K562 (cell line): ENCODE measurements around the gene UQCRFS1. TPM values are rescaled to one million over a fixed set of nuclear protein-coding genes. Genes with fewer than 3 reads are reported as not detected.
A peak's percentile ranks its signal among the peaks of the same experiment; 100 is the strongest.

ENCODE experiments used
- ATAC-seq: fragments of 200-7000 bp; cut with Tn5 transposase; 3 replicates; pipeline ENCODE4 v1.9.1; 2020; ENCODE audit warnings: moderate library complexity
- BruUV-seq: library from RNA; stranded (reverse); fragments of 400-500 nt; replicated peaks from 2 replicates; lab custom pipeline; 2021; lab: Mats Ljungman, UMichigan
- CTCF ChIA-PET: fragments of 300-600 bp; formaldehyde crosslinking; extraction: SDS; loops from one replicate; lab custom pipeline; 2021; ENCODE audit warnings: low intra/inter-chr PET ratio; lab: Yijun Ruan, JAX
- POLR2A ChIA-PET: fragments of 300-600, 350-650 bp; sonication (Branson Sonifier 250); formaldehyde crosslinking; extraction: SDS; loops from one replicate; lab custom pipeline; 2021; ENCODE audit warnings: antibody characterized with exemption, inconsistent platforms; lab: Yijun Ruan, JAX
- DNase-seq, 4 experiments: peaks; one replicate each; pipeline versions ENCODE4 v3.0.0 to v3.0.0-alpha.2; 2011 to 2018; ENCODE audit warnings: low spot score in 3 of 4, mixed read lengths in 3 of 4; ENCODE audit errors: extremely low read depth in 1 of 4
- FAIRE-seq: peaks from 2 replicates; lab custom pipeline; 2011; peaks lifted over from hg19 to GRCh38; lab: Jason Lieb, UNC
- H2AFZ ChIP-seq: 2 replicates; pipeline ENCODE4 v1.6.0; 2011; ENCODE audit warnings: low read depth, low read length, control low read depth, inconsistent platforms
- H3K27ac ChIP-seq: fragments of 200-600 bp; 3 replicates; pipeline ENCODE4 v1.8.0; 2011; ENCODE audit warnings: low read depth, mild to moderate bottlenecking, control low read depth, inconsistent platforms, low read length, moderate library complexity, mixed read lengths; ENCODE audit errors: extremely low read depth
- H3K27me3 ChIP-seq, 2 experiments: fragments of 300-600 bp in 1 of 2; 2 replicates in 1 of 2; 3 replicates in 1 of 2; pipeline versions ENCODE4 v1.6.0 to v1.8.0; 2011; ENCODE audit warnings: inconsistent platforms in 2 of 2, low read length in 2 of 2, mild to moderate bottlenecking in 1 of 2, mixed read lengths in 1 of 2, moderate library complexity in 1 of 2; ENCODE audit not compliant: control insufficient read depth in 2 of 2, insufficient read depth in 2 of 2
- H3K36me3 ChIP-seq: fragments of 300-600 bp; 3 replicates; pipeline ENCODE4 v1.8.0; 2011; ENCODE audit warnings: mild to moderate bottlenecking, low read length, inconsistent platforms; ENCODE audit not compliant: control insufficient read depth, insufficient read depth
- H3K4me1 ChIP-seq, 2 experiments: fragments of 200-600 bp in 1 of 2; replicated peaks in 1 of 2; 2 replicates in 1 of 2; 3 replicates in 1 of 2; pipeline versions ENCODE4 v1.5.1 to v1.8.0; 2011; ENCODE audit warnings: inconsistent platforms in 2 of 2, low read length in 2 of 2, mild to moderate bottlenecking in 1 of 2, mixed read lengths in 1 of 2, moderate library complexity in 1 of 2; ENCODE audit not compliant: control insufficient read depth in 2 of 2, insufficient read depth in 2 of 2
- H3K4me2 ChIP-seq: 2 replicates; pipeline ENCODE4 v1.6.1; 2011; ENCODE audit warnings: low read length, control low read depth, inconsistent platforms, mixed read lengths; ENCODE audit not compliant: insufficient read depth
- H3K4me3 ChIP-seq: fragments of 200-600 bp; sonication (generic), shearing (Covaris generic); 2 replicates; pipeline ENCODE4 v1.5.1; 2016; ENCODE audit warnings: control low read depth, inconsistent platforms
- H3K79me2 ChIP-seq: fragments of 200-600 bp; 3 replicates; pipeline ENCODE4 v1.8.0; 2011; ENCODE audit warnings: low read length, inconsistent platforms; ENCODE audit not compliant: control insufficient read depth, insufficient read depth
- H3K9ac ChIP-seq, 2 experiments: 2 replicates each; pipeline versions ENCODE4 v1.6.0 to v1.6.1; 2011; ENCODE audit warnings: low read depth in 2 of 2, low read length in 2 of 2, control low read depth in 1 of 2, inconsistent platforms in 1 of 2, mild to moderate bottlenecking in 1 of 2, mixed read lengths in 1 of 2; ENCODE audit not compliant: insufficient read depth in 1 of 2
- H3K9me1 ChIP-seq: one replicate; pipeline ENCODE4 v1.6.0; 2011; ENCODE audit warnings: inconsistent platforms, mild to moderate bottlenecking, low read length, moderate library complexity; ENCODE audit not compliant: control insufficient read depth, insufficient read depth
- H3K9me3 ChIP-seq: replicated peaks from 2 replicates; pipeline ENCODE4 v1.5.1; 2011; ENCODE audit warnings: low read depth, low read length, inconsistent platforms; ENCODE audit not compliant: control insufficient read depth, insufficient read depth
- H4K20me1 ChIP-seq: replicated peaks from 2 replicates; pipeline ENCODE4 v1.6.1; 2011; ENCODE audit warnings: low read length, inconsistent platforms, mixed read lengths; ENCODE audit not compliant: control insufficient read depth, insufficient read depth
- BCOR ChIP-seq: fragments of 450-650 bp; IDR thresholded peaks from 2 replicates; pipeline ENCODE4 v1.6.1; 2016
- CBX5 ChIP-seq: IDR thresholded peaks from 2 replicates; pipeline ENCODE4 v1.6.1; 2014; ENCODE audit warnings: low read depth, borderline replicate concordance
- CEBPG ChIP-seq, 3 experiments: fragments of 200-800 bp in 1 of 3; sonication (Bioruptor generic) in 1 of 3; sonication (generic) in 1 of 3; formaldehyde crosslinking in 1 of 3; IDR thresholded peaks in 2 of 3; conservative IDR thresholded peaks in 1 of 3; 2 replicates each; pipeline versions ENCODE4 v1.6.1 to v1.8.0; 2016 to 2022; ENCODE audit warnings: missing compliant biosample characterization in 2 of 3, missing genetic modification characterization in 2 of 3, mild to moderate bottlenecking in 1 of 3, missing genetic modification reagents in 1 of 3
- ETV6 ChIP-seq, 3 experiments: fragments of 150-350 bp in 1 of 3; sonication (generic) in 1 of 3; formaldehyde crosslinking in 1 of 3; IDR thresholded peaks; 2 replicates each; pipeline versions ENCODE4 v1.6.1 to v1.8.0; 2014 to 2022; ENCODE audit warnings: borderline replicate concordance in 2 of 3, low read depth in 2 of 3, antibody characterized with exemption in 1 of 3, low read length in 1 of 3, mild to moderate bottlenecking in 1 of 3, missing genetic modification reagents in 1 of 3
- GABPB1 ChIP-seq: sonication (generic); formaldehyde crosslinking; IDR thresholded peaks from 2 replicates; pipeline ENCODE4 v1.8.0; 2022; ENCODE audit warnings: mild to moderate bottlenecking, missing genetic modification reagents
- JUNB ChIP-seq: fragments of 450-650 bp; formaldehyde crosslinking; conservative IDR thresholded peaks from 2 replicates; pipeline ENCODE4 v1.4.0; 2020; ENCODE audit warnings: mild to moderate bottlenecking
- MCM5 ChIP-seq: fragments of 450-650 bp; IDR thresholded peaks from 2 replicates; pipeline ENCODE4 v1.6.1; 2016; ENCODE audit warnings: low read depth
- NFATC3 ChIP-seq: fragments of 450-650 bp; IDR thresholded peaks from 2 replicates; pipeline ENCODE4 v1.6.1; 2017; ENCODE audit warnings: mild to moderate bottlenecking
- NR2C2 ChIP-seq, 2 experiments: fragments of 200-800 bp in 1 of 2; sonication (Bioruptor generic) in 1 of 2; sonication (generic) in 1 of 2; formaldehyde crosslinking in 1 of 2; IDR thresholded peaks; 2 replicates each; pipeline versions ENCODE4 v1.6.1 to v1.8.0; 2016 to 2022; ENCODE audit warnings: mild to moderate bottlenecking in 1 of 2, missing compliant biosample characterization in 1 of 2, missing genetic modification characterization in 1 of 2, missing genetic modification reagents in 1 of 2
- RUNX1 ChIP-seq: sonication (generic); IDR thresholded peaks from 2 replicates; pipeline ENCODE4 v1.6.1; 2016; ENCODE audit warnings: antibody characterized with exemption, low read depth
- SNRNP70 ChIP-seq: fragments of 200-400 bp; formaldehyde crosslinking; optimal IDR thresholded peaks from 2 replicates; pipeline ENCODE3; 2017; ENCODE audit warnings: low read depth, low read length
- ZBED1 ChIP-seq: IDR thresholded peaks from 2 replicates; pipeline ENCODE4 v1.6.1; 2014
- ZNF239 ChIP-seq: fragments of 250-450 bp; sonication (Bioruptor Pico); IDR thresholded peaks from 2 replicates; pipeline ENCODE4 v1.4.0; 2020; ENCODE audit warnings: mild to moderate bottlenecking
- WGBS: fragments of 100-300 bp; shearing (Covaris generic); methylation state at CpG from one replicate; pipeline ENCODE4 v1.1.6; 2016; ENCODE audit warnings: low coverage, mixed read lengths; ENCODE audit not compliant: insufficient coverage; ENCODE audit errors: missing lambda C conversion rate; 5-methylcytosine and 5-hydroxymethylcytosine counted together
- in situ Hi-C: fragments of 300-500 bp; cut with MboI; formaldehyde crosslinking; loops from 4 replicates; pipeline ENCODE4 v1.15.0; 2018; ENCODE audit warnings: inconsistent platforms, mixed read lengths
- intact Hi-C: fragments of 100-400 bp; cut with micrococcal nuclease; formaldehyde crosslinking; loops from 2 replicates; pipeline ENCODE4 v1.14.2; 2022
- polyA plus RNA-seq, 8 experiments: library from polyadenylated mRNA; depleted of rRNA in 4 of 8; stranded (reverse) in 5 of 8; unstranded in 3 of 8; fragments of >200 nt; fragmentation: Nextera tagmentation in 2 of 8; fragmentation: Illumina TruSeq in 1 of 8; extraction: Ambion mirVana in 2 of 8; extraction: Trizol in 1 of 8; gene quantifications; 2 replicates each; pipeline versions ENCODE4 v1.2.1 to v1.2.3, GENCODE V29; 2011 to 2014; ENCODE audit warnings: inconsistent platforms in 1 of 8, missing spikeins in 1 of 8
- total RNA-seq, 7 experiments: library from RNA; depleted of rRNA in 6 of 7; stranded (reverse); fragments of >200 nt in 6 of 7; fragmentation: Illumina TruSeq in 2 of 7; extraction: Trizol in 2 of 7; gene quantifications; 2 replicates each; pipeline versions ENCODE4 v1.2.1 to v1.2.3, GENCODE V29; 2011 to 2021; ENCODE audit warnings: low replicate concordance in 1 of 7
- TF ChIP-seq, protein P1 (sequence below): sonication (generic); formaldehyde crosslinking; IDR thresholded peaks from 2 replicates; pipeline ENCODE4 v1.8.0; 2022; ENCODE audit warnings: mild to moderate bottlenecking, missing genetic modification reagents
- TF ChIP-seq, protein P2 (sequence below): fragments of 250-450 bp; sonication (Bioruptor Pico); IDR thresholded peaks from 2 replicates; pipeline ENCODE4 v1.8.0; 2021; ENCODE audit warnings: borderline replicate concordance, mild to moderate bottlenecking, moderate library complexity; ENCODE audit not compliant: poor library complexity, severe bottlenecking
- TF ChIP-seq, protein P3 (sequence below): fragments of 250-450 bp; sonication (Bioruptor Pico); IDR thresholded peaks from 2 replicates; pipeline ENCODE4 v1.4.0; 2020; ENCODE audit warnings: mild to moderate bottlenecking, moderate library complexity
- TF ChIP-seq, protein P4 (sequence below), 3 experiments: fragments of 200-800 bp in 1 of 3; sonication (Bioruptor generic) in 1 of 3; sonication (generic) in 1 of 3; formaldehyde crosslinking in 1 of 3; IDR thresholded peaks; 2 replicates each; pipeline versions ENCODE4 v1.6.1 to v1.8.0; 2016 to 2022; ENCODE audit warnings: mild to moderate bottlenecking in 2 of 3, missing compliant biosample characterization in 2 of 3, missing genetic modification characterization in 2 of 3, missing genetic modification reagents in 1 of 3

UQCRFS1 gene
- total and polyA plus RNA-seq, 9 of the 15 experiments (the other 6 are each of a cell fraction or from before 2014, with no cell fraction given), result 10.8 to 110 (median 64.7) TPM

DNA sequence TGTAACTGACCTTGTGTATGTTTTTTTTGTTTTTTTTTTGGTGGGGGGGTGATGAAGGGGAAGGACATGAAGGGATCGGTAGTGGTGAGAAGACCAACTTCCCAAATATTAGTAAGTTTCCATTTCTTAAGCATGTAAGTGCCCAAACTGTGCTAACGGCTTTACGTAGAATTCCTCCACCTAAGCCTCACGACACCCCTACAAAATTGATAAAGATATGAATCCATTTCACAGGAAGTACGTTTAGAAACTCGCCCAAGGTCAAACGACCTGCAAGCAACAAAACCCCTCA is 649 bp downstream of the UQCRFS1 start:
- POLR2A ChIA-PET, result interaction anchor here (0.7 to 1.3 kb wide), 4 partner anchors 10 to 400 kb away, joined by 3 to 4 read pairs (median 4); no protein-coding TSS in a partner anchor
- Histone ChIP-seq H3K4me1 (peaks cover 3 to 13% of the 10 kb centered on the region in 2 experiments; a peak in 3 of 5 replicates), H3K4me3 (peak overlapping the region; percentile 65), H3K27ac (peak overlapping the region; percentile 95), H3K27me3 (peaks cover 7 to 9% of the 10 kb centered on the region in 2 experiments; a peak in 4 of 5 replicates), H2AFZ (no peak overlapping the region), H3K9me3 (no peaks in the 10 kb centered on the region), H3K79me2 (peaks cover 51% of the 10 kb centered on the region), H3K36me3 (peaks cover 38% of the 10 kb centered on the region), H3K4me2 (peak overlapping the region; percentile 99), H4K20me1 (peaks cover 21% of the 10 kb centered on the region), H3K9ac (peak overlapping the region; percentile 96 to 100), H3K9me1 (no peaks in the 10 kb centered on the region)
- intact Hi-C loops (no loop called here), in situ Hi-C loops (no loop called here)
- CTCF ChIA-PET, result no interaction called here
- ATAC-seq (no peak), FAIRE-seq (no peak), DNase-seq (peak in 1 of 4 experiments; percentile 17)
- WGBS, result 1% methylated on average over 7 of the region's 7 CpGs
- no TSS peak for BruUV-seq
- TF ChIP-seq, protein P1, sequence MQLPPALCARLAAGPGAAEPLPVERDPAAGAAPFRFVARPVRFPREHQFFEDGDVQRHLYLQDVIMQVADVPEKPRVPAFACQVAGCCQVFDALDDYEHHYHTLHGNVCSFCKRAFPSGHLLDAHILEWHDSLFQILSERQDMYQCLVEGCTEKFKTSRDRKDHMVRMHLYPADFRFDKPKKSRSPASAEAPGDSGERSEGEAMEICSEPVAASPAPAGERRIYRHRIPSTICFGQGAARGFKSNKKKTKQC (CRISPR knock-in tag), result no peak
- TF ChIP-seq NFATC3, result no peak
- TF ChIP-seq CBX5, result no peak
- no peak for TF ChIP-seq NR2C2 (CRISPR knock-in tag; IDR thresholded peaks at IDR 0.05)
- no peak for TF ChIP-seq NR2C2 (tag; IDR thresholded peaks at IDR 0.05)
- TF ChIP-seq, protein P2, sequence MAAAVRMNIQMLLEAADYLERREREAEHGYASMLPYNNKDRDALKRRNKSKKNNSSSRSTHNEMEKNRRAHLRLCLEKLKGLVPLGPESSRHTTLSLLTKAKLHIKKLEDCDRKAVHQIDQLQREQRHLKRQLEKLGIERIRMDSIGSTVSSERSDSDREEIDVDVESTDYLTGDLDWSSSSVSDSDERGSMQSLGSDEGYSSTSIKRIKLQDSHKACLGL (CRISPR knock-in tag), result no peak
- TF ChIP-seq, protein P3, sequence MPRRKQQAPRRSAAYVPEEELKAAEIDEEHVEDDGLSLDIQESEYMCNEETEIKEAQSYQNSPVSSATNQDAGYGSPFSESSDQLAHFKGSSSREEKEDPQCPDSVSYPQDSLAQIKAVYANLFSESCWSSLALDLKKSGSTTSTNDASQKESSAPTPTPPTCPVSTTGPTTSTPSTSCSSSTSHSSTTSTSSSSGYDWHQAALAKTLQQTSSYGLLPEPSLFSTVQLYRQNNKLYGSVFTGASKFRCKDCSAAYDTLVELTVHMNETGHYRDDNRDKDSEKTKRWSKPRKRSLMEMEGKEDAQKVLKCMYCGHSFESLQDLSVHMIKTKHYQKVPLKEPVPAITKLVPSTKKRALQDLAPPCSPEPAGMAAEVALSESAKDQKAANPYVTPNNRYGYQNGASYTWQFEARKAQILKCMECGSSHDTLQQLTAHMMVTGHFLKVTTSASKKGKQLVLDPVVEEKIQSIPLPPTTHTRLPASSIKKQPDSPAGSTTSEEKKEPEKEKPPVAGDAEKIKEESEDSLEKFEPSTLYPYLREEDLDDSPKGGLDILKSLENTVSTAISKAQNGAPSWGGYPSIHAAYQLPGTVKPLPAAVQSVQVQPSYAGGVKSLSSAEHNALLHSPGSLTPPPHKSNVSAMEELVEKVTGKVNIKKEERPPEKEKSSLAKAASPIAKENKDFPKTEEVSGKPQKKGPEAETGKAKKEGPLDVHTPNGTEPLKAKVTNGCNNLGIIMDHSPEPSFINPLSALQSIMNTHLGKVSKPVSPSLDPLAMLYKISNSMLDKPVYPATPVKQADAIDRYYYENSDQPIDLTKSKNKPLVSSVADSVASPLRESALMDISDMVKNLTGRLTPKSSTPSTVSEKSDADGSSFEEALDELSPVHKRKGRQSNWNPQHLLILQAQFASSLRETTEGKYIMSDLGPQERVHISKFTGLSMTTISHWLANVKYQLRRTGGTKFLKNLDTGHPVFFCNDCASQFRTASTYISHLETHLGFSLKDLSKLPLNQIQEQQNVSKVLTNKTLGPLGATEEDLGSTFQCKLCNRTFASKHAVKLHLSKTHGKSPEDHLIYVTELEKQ (CRISPR knock-in tag), result no peak
- TF ChIP-seq CEBPG (CRISPR knock-in tag; IDR thresholded peaks at IDR 0.05), result no peak
- no peak for TF ChIP-seq CEBPG (tag; conservative IDR thresholded peaks at IDR 0.05 in 1 of 2, IDR thresholded peaks at IDR 0.05 in 1 of 2)
- no peak for TF ChIP-seq GABPB1 (CRISPR knock-in tag)
- TF ChIP-seq ZBED1, result no peak
- TF ChIP-seq MCM5, result no peak
- no peak for TF ChIP-seq ZNF239 (CRISPR knock-in tag)
- TF ChIP-seq, protein P4, sequence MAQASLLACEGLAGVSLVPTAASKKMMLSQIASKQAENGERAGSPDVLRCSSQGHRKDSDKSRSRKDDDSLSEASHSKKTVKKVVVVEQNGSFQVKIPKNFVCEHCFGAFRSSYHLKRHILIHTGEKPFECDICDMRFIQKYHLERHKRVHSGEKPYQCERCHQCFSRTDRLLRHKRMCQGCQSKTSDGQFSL (CRISPR knock-in tag; IDR thresholded peaks at IDR 0.05), result peak; percentile 14
- TF ChIP-seq, protein P4 (tag; IDR thresholded peaks at IDR 0.05), result no peak; a peak in 1 of 4 replicates
- no peak for TF ChIP-seq RUNX1
- no peak for TF ChIP-seq JUNB
- no peak for TF ChIP-seq SNRNP70
- TF ChIP-seq BCOR, result no peak
- TF ChIP-seq ETV6 (IDR thresholded peaks at IDR 0.05; ENCODE audit: borderline replicate concordance in 1 of 2, low read depth in 2 of 2, low read length in 1 of 2), result no peak
- TF ChIP-seq ETV6 (CRISPR knock-in tag; IDR thresholded peaks at IDR 0.05; ENCODE audit: borderline replicate concordance), result no peak
